Glutamatergic neuron (in vitro differentiated cells): Measurements from ENCODE around the gene TRAFD1. TPM values are rescaled to one million over a fixed set of nuclear protein-coding genes. Genes with fewer than 3 reads are reported as not detected.

Source experiments
- DNase-seq: peaks from one replicate; pipeline ENCODE4 v3.0.0; 2022
- H3K27ac Mint-ChIP-seq: one replicate; pipeline ENCODE4 v1.8.0; 2020; ENCODE audit warnings: mild to moderate bottlenecking, mixed read lengths, inconsistent platforms; ENCODE audit not compliant: unreplicated experiment
- H3K27me3 Mint-ChIP-seq: one replicate; pipeline ENCODE4 v1.8.0; 2020; ENCODE audit warnings: mild to moderate bottlenecking, moderate library complexity, mixed read lengths, inconsistent platforms; ENCODE audit not compliant: unreplicated experiment
- H3K36me3 Mint-ChIP-seq: one replicate; pipeline ENCODE4 v1.8.0; 2020; ENCODE audit warnings: mild to moderate bottlenecking, mixed read lengths, inconsistent platforms; ENCODE audit not compliant: unreplicated experiment
- H3K4me1 Mint-ChIP-seq: one replicate; pipeline ENCODE4 v1.8.0; 2020; ENCODE audit warnings: mild to moderate bottlenecking, low read depth, mixed read lengths, inconsistent platforms; ENCODE audit not compliant: unreplicated experiment
- H3K4me3 Mint-ChIP-seq: one replicate; pipeline ENCODE4 v1.8.0; 2020; ENCODE audit warnings: mild to moderate bottlenecking, mixed read lengths, inconsistent platforms; ENCODE audit not compliant: unreplicated experiment
- H3K9me3 Mint-ChIP-seq: one replicate; pipeline ENCODE4 v1.8.0; 2020; ENCODE audit warnings: mild to moderate bottlenecking, moderate library complexity, mixed read lengths, inconsistent platforms; ENCODE audit not compliant: unreplicated experiment
- CTCF ChIP-seq: fragments of 200-600 bp; sonication (generic); IDR thresholded peaks from one replicate; pipeline ENCODE4 v1.5.0; 2021; ENCODE audit not compliant: partially characterized antibody, unreplicated experiment
- total RNA-seq: library from RNA; stranded (reverse); fragmentation: NEBNext Ultra II Directional; extraction: Animal tissue kit (Norgen Biotek cat#: 25700); gene quantifications from one replicate; pipeline ENCODE4 v1.2.1, GENCODE V29; 2021; ENCODE audit not compliant: unreplicated experiment

The TRAFD1 gene
- total RNA-seq, 1 donor from 2014 or later = 36.8 TPM

GRCh38 chr12:112172556-112173324 lies 47.4 kb downstream of the TRAFD1 start:
- TF ChIP-seq CTCF = no peak
- Mint-ChIP-seq H3K36me3 (peaks cover 10% of the 10 kb centered on the region), H3K4me3 (no peak overlapping the region), H3K27me3 (peaks cover 9% of the 10 kb centered on the region), H3K4me1 (no peaks in the 10 kb centered on the region), H3K9me3 (peaks cover 21% of the 10 kb centered on the region), H3K27ac (no peak overlapping the region)
- no peak for DNase-seq

DNA sequence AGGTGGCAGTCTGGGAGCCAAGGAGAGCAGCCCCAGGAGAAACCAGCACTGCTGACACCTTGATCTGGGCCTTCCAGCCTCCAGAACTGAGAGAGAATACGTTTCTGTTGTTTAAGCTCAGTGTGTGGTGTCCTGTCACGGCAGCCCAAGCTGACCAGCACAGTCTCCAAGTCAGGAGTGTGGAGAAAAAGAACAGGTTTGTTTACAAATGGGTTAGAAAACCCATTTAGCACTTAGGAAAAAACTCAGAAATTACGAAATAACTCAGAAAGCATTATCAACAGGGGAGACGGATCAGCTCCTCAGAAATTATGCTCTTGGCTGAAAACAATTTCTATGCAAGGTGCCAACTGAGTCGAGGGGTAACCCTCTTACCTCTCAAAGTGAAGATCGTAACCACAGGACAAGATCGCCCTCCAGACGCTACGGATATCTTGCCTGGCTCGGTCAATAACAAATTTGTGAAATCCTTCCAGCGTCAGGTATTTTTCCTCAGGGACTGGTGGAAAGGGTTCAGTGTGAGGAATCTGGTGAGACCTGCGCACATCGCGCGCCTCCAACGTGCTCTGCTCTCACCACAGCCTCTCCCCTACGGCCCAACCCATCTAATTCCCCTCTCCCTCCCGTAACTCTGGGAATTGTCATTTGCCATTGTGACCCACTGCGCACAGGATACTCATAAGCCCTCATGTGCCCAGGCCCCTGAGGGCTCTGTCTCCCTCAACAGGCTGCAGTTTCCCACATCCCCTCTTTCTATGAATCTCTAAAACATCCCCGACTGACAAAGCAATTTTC lies 50.2 kb downstream of the TRAFD1 start:
- Mint-ChIP-seq H3K27ac (no peak overlapping the region), H3K36me3 (peaks cover 10% of the 10 kb centered on the region), H3K4me3 (no peak overlapping the region), H3K27me3 (peaks cover 7% of the 10 kb centered on the region), H3K4me1 (no peaks in the 10 kb centered on the region), H3K9me3 (peaks cover 8% of the 10 kb centered on the region)
- no peak for TF ChIP-seq CTCF
- no peak for DNase-seq

DNA sequence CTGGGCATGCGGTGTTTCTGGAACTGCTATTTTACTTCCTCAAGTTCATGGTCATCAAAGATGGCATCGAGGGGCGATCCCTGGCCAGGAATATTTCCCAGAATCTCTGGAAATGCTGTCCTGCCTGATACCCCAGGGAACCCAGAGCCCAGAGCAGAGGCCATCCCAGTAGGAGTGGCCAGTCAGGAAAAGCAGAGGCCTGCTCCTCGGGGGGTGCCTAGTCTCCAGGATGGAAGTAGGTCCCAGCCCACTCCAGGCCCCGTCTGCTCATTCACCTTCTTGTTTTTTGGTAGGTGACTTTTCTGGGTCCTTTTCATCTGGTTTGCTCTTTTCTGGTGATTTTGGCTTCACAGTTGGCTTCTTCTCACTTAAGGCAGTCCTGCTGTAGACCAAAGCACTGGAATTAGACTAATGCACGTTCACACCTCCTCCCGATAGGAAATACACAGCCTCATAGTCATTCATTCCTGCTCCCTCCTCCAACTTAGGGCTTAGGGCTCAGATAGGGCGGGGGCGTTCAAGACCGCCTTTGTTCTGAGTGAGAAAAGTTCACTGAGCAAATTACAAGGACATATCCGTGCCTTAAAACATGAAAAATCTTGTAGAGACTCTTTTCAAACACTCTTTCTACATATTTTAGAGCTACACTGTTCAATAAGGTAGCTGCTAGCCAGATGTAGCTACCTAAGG lies 51.1 kb downstream of the TRAFD1 start:
- DNase-seq = no peak
- Mint-ChIP-seq H3K4me1 (no peaks in the 10 kb centered on the region), H3K9me3 (peaks cover 8% of the 10 kb centered on the region), H3K27me3 (peaks cover 4% of the 10 kb centered on the region), H3K4me3 (no peak overlapping the region), H3K36me3 (peaks cover 10% of the 10 kb centered on the region), H3K27ac (no peak overlapping the region)
- no peak for TF ChIP-seq CTCF

DNA sequence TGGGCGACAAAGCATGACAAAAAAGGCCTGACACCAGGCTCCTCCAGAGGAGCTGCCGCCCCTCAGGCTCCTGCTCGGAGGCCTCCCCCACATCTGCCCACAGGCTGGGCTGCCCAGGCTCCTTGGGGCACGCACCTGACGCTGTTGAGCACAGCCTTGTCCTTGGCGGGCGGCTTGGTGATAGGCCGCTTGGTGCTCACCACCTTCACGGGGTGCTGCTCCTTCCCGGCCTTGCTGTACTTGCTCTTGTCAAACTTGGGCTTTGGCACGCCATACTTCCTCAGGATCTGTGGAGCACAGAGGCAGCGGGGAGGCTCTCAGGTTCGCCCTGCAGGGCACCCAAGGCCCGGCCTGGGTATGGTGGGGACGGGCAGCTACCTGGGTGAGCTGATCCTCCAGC lies 53.4 kb downstream of the TRAFD1 start:
- Mint-ChIP-seq H3K36me3 (peaks cover 10% of the 10 kb centered on the region), H3K27ac (peak overlapping the region; percentile 17), H3K27me3 (peaks cover 2% of the 10 kb centered on the region), H3K9me3 (peaks cover 8% of the 10 kb centered on the region), H3K4me3 (no peak overlapping the region), H3K4me1 (no peaks in the 10 kb centered on the region)
- DNase-seq = no peak
- no peak for TF ChIP-seq CTCF
